VCaP (cell line): ENCODE measurements around the gene SUPT5H.

Experiments
- H3K27ac ChIP-seq: fragments of 450-650 bp; 2 replicates; pipeline ENCODE4 v1.5.1; 2017
- CTCF ChIP-seq: fragments of 450-650 bp; conservative IDR thresholded peaks from 2 replicates; pipeline ENCODE4 v1.5.1; 2017; ENCODE audit warnings: mild to moderate bottlenecking, moderate library complexity

The SUPT5H gene

GRCh38 chr19:39423258-39424086, 21.9 kb upstream of the SUPT5H start:
- no peak overlapping the region for H3K27ac ChIP-seq
- TF ChIP-seq CTCF, result no peak

GRCh38 chr19:39424934-39425333, 20.4 kb upstream of the SUPT5H start:
- no peak overlapping the region for H3K27ac ChIP-seq
- no peak for TF ChIP-seq CTCF

GRCh38 chr19:39425744-39426143, 19.6 kb upstream of the SUPT5H start:
- H3K27ac ChIP-seq, result no peak overlapping the region
- no peak for TF ChIP-seq CTCF

GRCh38 chr19:39426170-39426569, 19.2 kb upstream of the SUPT5H start:
- H3K27ac ChIP-seq, result no peak overlapping the region
- no peak for TF ChIP-seq CTCF

GRCh38 chr19:39427707-39428106, 17.7 kb upstream of the SUPT5H start:
- H3K27ac ChIP-seq, result no peak overlapping the region
- TF ChIP-seq CTCF, result no peak

- H3K27ac ChIP-seq, result no peak overlapping the region
- no peak for TF ChIP-seq CTCF
Measured at GRCh38 chr19:39428283-39429112, 16.9 kb upstream of the SUPT5H start.
